HL-60 (cell line): ENCODE results near the gene LMOD2.

ENCODE experiments used
- CTCF ChIP-seq: IDR thresholded peaks from one replicate; pipeline ENCODE4 v1.5.1; 2011; ENCODE audit warnings: low read length, control low read depth, inconsistent platforms; ENCODE audit not compliant: insufficient read depth
- GABPA ChIP-seq: IDR thresholded peaks from 2 replicates; pipeline ENCODE4 v1.6.1; 2012; ENCODE audit warnings: low read depth
- SPI1 ChIP-seq: IDR thresholded peaks from 2 replicates; pipeline ENCODE4 v1.6.1; 2012; ENCODE audit warnings: low read depth, mild to moderate bottlenecking, borderline replicate concordance

GRCh38 chr7:123608991-123609882 is 46.4 kb upstream of the LMOD2 start:
- TF ChIP-seq SPI1 (no peak), CTCF (no peak), GABPA (no peak)
